ENCODE data around the gene PTPN14.
"Not testable (repeated sequence)": the region's sequence is repeated elsewhere in the genome, so short reads cannot be mapped to it uniquely, and the experiment has no call there.

PTPN14 gene

DNA sequence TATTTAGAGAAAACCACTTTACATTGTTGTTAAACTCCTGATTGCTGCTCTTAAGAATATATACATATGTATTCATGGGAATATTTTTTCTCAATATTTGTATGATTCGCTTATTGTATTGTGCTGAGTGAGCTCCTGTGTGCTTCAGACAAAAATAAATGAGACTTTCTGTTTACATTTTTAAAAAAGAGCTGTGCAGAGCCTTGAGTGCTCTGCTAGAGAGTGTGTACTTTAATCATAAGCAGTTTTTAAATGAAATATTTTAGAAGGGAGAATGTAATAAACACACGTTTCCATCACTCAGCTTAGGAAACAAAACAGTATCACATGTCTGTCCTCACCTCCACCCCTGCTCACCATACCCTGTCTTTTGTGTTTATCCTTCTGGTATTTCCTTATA is 9.7 kb downstream of the PTPN14 start:
- no peak for DNase-seq (ENCODE audit: low read depth in 2 of 2)

DNA sequence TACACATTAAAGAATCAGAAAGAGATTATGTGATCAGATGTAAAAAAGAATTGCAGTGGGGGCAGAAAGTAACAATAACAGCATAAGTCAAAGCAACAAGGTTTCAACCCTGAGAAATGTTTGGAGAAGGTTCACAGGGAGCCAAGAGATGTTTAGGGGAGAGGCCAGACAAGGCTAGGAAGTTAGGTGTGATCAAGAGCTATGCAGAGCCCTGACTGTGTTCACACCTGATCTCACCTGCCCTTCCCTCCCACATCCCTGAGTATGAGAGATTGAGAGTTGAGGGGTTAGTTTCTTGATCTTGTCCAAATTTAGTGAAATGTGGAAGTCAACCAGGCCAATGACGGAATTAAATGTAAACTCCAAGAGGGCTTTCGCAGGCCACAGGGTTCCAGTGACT is 10.2 kb downstream of the PTPN14 start:
- DNase-seq (ENCODE audit: low read depth in 2 of 2), result no peak

DNA sequence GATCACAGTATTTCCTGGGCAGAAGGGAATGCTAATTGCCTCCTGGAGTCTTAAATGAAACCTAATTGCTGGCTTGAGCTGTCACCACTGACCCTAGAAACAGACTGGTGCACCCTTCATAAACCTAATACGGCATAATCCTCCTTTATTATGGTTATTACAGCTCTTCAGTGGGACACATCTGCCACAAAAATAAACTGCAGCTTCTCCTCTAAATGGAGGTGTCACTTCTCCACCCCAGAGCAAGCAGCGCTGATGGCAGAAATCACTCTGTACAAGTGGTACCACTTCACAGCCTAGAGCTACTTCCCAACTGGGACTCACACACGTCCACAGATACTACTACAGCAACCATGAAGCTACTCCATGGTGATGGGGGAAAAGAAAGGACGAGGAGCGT is 11.1 kb downstream of the PTPN14 start:
- no peak for DNase-seq (ENCODE audit: low read depth in 2 of 2)

DNA sequence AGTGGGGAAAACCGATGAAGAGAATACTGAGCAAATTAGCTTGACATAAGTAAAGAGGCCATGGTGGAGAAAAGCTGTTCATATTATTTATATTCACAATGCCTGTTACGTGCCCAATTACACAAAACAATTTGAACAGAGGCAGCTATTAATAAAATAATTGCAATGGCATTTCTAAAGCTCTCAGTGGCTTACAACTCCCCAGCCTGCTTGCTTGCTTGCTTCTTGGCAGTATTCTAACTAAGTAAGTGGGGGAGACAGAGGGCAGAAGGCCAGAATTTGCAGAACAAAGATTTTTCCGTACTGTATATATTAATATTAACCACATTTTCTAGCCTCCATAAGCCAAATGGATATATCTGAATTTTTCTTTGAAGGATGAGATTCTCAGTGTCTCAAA is 12.9 kb downstream of the PTPN14 start:
- no peak for DNase-seq (ENCODE audit: low read depth in 2 of 2)

DNA sequence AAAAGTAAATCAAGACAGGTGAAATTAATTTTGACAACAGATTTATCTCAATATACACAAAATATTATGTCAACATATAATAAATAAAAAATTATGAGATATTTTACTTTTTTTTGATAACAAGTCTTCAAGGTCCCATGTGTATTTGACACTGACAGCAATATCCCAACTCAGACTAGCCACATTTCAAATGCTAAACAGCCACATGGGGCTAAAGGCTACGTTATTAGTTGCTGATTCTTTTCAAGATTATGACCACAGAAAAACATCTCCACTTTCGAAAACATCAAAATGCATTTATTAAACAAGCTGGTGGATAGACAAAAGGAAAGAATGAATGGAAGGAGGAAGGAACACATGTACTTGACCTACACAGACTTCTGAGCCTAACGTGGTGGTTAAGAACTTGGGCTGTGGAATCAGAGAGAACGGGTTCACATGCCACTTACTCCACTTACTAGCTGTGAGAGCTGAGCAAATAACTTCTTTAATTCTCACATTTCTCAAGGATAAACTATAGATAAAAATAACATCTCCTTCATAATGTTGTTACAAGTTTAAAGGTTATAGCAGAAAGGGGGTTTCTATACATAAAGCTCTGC is 13.4 kb downstream of the PTPN14 start:
- DNase-seq (ENCODE audit: low read depth in 2 of 2), result no peak

DNA sequence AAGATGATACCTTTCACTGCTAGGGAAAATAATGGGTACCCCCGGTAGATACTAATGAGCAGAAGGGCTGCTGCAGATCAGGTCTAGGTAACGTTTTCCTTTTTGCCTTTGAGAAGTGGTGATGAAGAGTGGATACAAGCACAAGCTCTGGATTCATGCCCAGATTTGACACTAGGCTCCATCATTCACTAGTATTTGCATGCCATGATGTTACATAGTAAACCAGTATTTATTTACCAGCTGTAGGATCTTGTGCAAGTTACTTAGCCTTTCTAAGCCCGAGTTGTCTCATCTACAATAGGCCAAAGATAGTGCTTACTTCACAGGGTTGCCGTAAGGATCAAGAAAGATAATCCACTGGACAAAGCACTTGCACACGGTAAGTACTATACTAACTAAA is 14.2 kb downstream of the PTPN14 start:
- no peak for DNase-seq (ENCODE audit: low read depth in 2 of 2)

DNA sequence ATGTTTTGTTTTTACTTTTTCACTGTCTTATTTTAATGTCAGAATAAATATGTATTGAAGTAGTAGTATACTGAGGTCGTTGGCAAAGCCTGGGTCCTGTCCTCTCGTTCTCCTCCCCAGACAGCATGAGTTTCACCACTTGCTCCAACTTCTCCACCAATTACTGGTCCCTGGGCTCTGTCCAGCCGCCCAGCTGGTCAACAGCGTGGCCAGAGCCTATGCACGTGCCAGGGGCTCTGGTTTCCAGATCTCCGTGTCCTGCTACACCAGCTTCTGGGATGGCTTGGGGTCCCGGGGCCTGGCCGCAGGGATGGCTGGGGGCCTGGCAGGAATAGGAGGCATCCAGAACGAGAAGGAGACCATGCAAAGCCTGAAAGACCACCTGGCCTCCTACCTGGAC is 19.3 kb downstream of the PTPN14 start:
- DNase-seq (ENCODE audit: low read depth in 2 of 2), result no peak

DNA sequence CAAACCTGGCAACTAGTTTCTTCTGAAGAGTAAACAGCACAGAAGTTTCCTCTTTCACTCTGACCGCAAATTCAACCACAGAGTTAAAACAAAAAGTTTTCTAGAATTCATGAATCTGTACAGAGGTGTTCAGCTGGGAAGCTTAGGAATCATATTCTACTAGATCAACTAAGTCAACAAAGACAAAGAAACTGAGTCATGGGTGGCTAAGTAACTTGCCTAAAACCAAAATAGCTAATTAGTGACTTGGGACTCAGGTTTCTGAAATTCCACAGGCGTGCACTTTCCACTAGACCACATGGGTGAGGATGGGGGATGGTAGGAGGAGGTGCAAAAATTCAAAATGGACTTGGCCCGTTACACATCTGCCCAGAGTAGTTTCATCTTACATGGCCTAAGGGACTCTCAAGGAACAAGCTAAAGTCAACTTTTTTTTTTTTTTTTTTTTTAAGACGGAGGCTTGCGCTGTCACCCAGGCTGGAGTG is 25.8 kb downstream of the PTPN14 start:
- DNase-seq (ENCODE audit: low read depth in 2 of 2), result no peak

DNA sequence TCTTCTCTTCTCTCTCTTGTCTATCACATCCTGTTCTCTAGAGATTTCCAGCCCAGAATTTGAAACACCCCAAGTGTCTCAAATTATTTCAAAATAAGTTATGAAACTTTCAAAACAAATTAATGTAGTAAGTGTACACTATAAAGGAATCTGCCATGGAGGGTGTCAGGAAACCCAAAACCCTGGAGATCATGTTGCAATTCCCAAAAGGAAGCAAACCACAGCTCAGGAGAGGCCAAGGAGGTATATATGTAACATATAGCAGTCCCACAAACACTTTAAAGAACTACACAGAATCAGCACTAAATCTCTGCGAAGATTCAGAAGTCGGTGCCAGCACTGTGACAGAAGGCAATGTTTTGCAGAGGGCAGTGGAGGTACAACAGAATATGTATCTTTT is 26.6 kb downstream of the PTPN14 start:
- peak; percentile 59 to 63 for DNase-seq (ENCODE audit: low read depth in 2 of 2)

DNA sequence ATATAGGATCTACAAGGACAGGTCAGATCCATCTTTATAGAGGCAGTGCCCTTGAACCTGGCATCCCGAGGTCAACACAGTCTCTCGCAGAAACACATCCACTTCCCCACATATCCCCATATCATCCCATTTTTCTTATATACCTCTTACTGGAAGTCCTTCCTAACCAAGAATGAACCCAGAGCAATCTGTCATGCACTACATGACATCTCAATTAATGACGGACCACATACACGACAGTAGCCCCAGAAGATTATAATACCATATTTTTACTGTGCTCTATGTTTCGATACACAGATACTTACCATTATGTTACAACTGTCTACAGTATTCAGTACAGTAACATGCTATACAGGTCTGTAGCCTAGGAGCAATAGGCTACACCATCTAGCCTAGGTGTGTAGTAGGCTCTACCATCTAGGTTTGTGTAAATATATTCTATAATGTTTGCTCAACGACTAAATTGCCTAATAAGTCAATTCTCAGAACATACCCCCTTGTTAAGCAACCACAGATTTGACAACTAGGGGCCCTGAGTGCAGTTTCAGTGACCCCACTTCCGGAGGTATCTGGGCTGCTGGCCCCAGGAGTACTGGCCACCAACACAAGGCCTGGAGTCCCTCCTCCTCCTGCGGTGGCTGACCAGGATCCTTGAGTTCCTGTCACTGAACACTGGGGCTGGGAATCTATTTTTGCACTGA is 28.1 kb downstream of the PTPN14 start:
- DNase-seq (ENCODE audit: low read depth in 2 of 2), result no peak

DNA sequence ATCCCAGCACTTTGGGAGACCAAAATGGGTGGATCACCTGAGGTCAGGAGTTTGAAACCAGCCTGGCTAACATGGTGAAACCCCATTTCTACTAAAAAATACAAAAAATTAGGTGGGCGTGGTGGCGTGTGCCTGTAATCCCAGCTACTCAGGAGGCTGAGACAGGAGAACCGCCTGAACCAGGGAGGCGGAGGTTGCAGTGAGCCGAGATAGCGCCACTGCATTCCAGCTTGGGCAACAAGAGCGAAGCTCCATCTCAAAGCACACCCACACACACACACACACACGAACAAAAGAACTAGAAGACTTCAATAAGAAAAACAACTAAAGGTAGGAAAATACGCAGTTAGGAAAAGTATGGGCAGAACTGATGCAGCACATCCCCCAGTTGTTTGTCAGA is 29.9 kb downstream of the PTPN14 start:
- not testable (repeated sequence) for DNase-seq (ENCODE audit: low read depth in 2 of 2)

DNA sequence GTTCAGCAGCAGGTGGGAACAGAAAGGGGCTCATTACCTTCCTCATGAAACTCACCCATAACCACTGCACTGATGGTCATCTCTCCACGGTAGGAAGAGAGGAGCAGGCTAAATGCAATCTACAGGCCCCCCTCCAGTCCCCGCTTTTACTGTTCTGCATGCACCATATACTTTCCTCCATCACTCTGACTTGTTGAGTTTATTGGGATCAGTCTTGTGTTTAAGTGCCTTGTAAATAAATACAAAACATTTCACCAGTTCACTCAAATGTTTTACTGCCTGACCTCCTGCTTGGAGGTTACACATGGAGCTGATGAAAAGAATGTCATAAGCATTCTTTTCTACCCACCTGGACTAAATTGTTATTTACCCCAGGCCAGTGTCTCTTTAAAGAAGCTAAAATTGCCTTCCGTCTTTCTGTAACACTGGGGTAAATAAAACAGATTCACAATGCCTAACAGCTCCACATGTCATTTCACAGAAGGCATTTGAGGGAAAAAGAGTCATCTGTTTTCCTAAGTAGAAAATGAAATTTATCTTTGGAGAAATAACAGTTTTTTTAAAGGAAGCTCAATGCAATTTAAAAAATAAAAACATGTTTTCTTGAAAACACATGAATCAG is 30.7 kb downstream of the PTPN14 start:
- DNase-seq (ENCODE audit: low read depth in 2 of 2), result no peak

DNA sequence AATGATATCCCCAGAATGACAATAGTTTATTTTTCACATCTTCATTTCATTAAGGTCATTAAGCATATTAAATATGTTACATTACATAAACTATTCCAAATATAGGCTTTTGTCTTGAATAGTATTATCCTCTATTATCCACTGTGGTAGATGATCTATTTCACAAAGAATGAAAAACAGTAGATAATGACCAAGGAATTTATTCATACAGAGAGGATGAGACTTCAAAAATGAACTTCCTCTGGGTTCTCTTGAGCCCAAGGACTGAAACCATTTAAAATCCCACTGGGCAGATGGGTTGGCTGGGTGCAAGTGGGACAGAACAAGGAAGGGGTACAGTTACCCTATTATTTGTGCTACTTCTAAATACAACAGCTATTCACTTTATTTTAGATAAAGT is 33.0 kb downstream of the PTPN14 start:
- DNase-seq (ENCODE audit: low read depth in 2 of 2), result peak in 1 of 2 experiments; percentile 35

DNA sequence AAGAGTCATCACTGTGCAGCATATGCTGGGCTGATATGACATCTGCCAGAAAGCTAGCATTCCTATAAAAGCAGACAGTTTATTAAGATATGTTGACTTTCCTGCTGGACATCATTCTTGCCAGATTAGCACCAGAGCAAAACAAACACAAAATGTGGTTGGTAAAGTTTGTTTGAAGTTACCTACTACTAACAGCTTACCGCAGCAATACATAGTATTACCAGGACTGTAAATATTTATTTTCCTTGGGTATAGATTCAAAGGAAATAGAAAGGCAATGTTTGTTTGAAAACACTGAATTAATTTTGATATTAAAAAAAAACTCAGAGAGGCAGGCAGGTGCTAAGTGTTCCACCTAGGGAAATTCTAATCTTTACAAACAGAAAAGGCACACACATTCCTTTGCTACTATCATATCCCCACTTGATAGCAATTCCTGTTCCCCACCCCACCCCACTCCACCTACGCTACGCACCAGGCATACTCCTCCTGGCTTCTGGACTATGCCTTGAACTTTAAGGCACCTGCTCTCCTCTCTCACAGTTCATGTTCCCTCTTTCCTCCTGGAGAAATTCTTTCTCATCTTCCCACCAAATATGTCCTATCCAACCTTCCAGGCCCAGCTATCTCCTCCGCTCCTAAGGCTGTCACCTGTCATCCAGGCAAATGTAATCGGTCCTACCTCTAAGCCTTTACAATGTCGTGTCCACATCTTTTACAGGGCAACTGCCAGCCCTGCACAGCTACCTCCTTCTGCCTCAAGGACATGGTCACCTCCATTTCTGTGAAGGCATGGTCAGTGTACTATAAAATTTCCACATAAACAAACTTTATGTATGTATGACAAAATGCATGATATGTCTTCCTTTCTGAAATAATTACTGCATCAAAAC is 34.7 kb downstream of the PTPN14 start:
- no peak for DNase-seq (ENCODE audit: low read depth in 2 of 2)

DNA sequence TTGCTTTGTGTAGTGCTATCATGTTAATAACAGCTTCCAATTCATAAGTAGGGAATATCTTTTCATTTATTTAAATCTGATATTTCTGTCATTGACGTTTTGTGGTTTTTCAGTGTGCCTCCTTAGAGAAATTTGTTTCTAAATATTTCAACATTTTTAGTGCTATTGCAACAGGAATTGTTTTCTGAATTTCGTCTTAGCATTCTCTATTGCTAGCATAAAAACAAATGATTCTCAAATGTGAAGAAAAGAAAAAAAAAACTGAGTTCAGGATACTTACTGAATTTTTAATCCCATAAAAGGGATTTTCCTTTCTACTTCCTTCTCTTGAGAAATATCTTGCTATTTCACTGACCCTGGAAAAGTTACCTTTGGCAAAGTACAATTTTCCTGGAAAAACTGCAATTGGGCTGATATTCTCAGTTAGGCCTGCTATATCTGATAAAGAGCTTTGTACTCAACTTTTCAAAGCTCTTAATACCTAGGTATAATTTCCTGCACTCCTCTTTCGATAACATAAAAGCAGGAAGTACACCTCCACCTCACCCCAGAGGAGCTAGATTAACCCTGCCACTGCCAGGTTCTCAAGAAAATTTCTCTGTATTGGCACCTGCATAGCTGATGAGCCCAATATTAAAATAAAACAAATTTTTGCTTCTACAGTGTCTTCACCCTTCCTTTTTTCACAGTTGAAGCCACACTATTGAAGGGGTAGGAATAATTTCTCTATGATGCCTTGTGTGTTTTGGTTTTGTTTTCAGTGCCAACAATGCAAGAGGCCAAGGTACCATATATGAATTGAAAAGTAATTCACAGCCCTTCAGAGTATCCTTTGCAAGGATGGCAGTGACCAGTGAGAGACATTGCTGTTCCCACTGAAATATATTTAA is 35.6 kb downstream of the PTPN14 start:
- DNase-seq (ENCODE audit: low read depth in 2 of 2), result no peak

DNA sequence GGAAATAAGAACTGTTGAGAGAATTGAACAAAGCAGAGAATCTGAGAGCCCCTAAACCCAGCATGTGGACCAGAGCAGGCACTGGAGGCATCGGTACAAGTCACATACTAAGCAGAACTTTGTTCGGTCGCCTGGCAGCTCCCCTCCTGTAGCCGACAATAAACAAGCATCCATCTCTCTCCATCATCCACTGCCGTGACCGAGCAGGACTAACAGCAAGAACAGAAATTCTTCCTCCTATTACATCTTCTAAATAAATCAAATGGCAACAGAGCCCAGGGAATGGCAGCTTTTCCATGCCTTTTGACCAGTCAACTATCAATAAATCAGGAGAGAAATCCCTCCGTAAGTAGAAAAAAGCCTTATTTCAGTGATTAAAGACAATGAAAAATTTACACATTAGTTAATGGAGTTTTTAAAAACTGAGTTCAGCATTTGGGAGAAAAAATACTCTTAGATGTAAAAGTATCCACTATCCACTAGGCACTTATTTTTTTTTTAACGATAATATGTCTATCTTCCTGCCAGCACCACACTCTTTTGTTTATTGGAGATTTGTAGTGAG is 36.5 kb downstream of the PTPN14 start:
- no peak for DNase-seq (ENCODE audit: low read depth in 2 of 2)

DNA sequence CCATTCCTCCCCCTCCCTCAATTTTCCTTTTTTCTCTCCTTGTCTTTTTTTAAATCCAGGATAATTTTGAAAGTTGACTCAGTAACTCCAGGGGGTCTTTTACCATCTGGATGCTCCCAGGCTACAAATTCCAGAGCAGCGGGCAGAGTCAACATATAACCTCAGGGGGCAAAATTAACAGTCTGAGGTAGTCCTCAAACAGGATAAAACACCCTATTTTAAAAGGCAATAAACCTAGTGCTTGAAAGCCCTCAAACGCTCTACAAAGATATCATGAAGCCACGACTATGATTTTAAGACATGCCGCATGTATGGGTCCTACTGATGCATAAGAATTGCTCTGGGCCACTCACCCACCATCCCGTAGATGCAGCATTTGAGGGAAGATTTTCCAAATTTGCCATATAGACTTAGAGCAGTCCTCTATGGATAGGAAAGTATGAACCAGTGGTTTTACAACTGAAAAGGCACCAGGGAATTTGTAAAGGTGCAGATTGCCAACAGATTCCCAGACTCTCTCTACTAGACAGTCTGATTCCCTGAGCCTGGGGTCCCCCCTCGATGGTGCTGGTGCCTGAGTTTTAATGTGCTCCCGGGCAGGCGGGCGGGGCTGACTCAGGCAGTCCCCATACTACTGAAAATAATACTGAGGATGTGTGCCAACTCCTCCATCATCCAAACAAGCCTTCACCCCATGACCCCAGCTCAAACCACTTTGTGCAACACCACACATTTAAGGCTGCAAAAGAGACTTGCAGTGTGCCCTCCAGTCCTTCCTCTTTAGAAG is 37.2 kb downstream of the PTPN14 start:
- no peak for DNase-seq (ENCODE audit: low read depth in 2 of 2)

DNA sequence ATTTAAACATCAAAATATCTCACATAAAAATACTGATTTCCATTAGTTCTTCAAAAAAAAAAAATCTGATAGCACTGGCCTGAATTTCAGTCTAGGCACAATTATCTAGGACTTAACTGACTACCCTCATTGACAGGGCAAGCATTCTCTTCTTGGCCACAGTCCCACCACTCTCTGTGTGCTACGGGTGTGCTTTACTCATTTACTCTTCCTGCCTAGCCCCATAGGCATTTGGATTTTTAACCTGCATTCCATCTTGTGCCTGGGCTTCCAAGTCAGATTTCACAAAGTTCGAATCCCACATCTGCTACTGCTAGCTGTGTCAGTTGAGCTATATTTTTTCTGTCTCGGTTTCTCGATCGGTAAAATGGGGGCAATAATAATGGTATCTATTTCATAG is 38.0 kb downstream of the PTPN14 start:
- no peak for DNase-seq (ENCODE audit: low read depth in 2 of 2)

DNA sequence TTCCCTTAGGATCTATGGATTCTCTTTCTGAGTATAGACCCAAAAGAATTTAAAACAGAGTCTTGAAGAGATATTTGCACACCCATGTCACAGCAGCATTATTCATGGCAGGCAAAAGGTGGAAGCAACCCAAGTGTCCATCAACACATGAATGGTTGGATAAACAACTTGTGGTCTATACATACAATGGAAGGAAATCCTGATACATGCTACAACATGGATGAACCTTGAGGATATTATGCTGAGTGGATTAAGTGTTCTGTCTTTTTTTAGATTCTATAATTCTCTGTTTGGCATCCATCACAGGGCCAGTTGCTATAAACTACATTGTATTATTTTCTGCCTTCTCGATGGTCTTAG is 39.8 kb downstream of the PTPN14 start:
- DNase-seq (ENCODE audit: low read depth in 2 of 2), result no peak
